Stimulated activated CD4-positive, alpha-beta T cell treated with anti-CD3 and anti-CD28 coated beads, Interleukin-4, amount 100 ng/mL, for 48 hours (primary cell): ENCODE measurements around the gene ODAD3.
"Not testable (repeated sequence)": the region's sequence is repeated elsewhere in the genome, so short reads cannot be mapped to it uniquely, and the experiment has no call there.

Source experiments
- DNase-seq, 2 donors: peaks; one replicate each; pipeline ENCODE4 v3.0.0-alpha.2; 2020; ENCODE audit warnings: low read depth in 2 of 2

Gene ODAD3

DNA sequence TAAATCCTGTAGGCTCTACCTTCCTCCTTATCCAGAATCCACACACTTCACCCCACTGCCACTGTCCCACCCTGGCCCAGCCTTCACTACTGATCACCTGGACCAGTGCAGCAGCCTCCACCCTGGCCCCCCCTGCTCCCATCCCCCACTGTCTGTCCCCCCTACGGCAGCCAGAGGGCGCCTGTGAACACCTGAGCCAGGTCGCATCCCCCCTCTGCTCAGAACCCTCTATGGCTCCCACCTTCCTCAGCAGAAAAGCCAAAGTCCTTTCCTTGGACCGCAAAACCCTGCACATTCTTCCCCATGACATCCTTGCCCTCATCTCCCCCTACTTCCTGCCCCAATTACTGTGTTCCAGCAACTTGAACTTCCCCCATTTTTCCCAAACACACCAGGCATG, 25.3 kb upstream of the ODAD3 start:
- DNase-seq, result no peak

DNA sequence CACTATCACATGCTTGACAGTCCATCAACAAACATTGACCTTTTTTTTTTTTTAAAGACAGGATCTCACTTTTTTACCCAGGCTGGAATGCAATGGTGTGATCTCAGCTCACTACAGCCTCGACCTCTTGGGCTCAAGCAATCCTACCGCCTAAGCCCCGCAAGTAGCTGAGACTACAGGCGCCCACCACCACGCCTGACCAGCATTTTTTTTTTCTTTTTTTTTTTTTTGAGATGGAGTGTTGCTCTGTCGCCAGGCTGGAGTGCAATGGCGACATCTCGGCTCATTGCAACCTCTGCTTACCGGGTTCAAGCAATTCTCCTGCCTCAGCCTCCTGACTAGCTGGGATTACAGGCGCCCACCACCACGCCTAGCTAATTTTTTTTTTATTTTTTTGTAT, 24.0 kb upstream of the ODAD3 start:
- DNase-seq, result not testable (repeated sequence)

- no peak for DNase-seq
Measured at GRCh38 chr19:11458236-11458900, 23.4 kb upstream of the ODAD3 start.

- no peak for DNase-seq
Measured at GRCh38 chr19:11457831-11458230, 22.9 kb upstream of the ODAD3 start.

- DNase-seq, result no peak
Measured at GRCh38 chr19:11457115-11457514, 22.2 kb upstream of the ODAD3 start.

DNA sequence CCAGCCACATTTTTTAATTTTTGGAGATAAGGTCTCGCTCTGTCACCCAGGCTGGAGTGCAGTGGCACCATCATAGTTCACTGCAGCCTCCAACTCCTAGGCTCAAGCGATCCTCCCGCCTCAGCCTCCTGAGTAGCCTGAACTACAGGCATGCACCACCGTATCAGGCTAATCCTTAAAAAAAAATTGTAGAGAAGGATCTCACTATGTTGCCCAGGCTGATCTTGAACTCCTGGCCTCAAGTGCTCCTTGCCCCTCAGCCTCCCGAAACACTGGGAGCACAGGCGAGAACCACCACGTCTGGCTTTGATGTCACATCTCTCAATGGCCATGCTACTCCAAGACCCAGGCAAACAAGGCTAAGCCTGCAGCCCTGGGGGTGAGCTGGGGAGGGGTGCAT, 21.7 kb upstream of the ODAD3 start:
- no peak for DNase-seq

GRCh38 chr19:11455233-11455554, 20.3 kb upstream of the ODAD3 start:
- not testable (repeated sequence) for DNase-seq

GRCh38 chr19:11453468-11454341, 18.8 kb upstream of the ODAD3 start:
- DNase-seq, result no peak

DNA sequence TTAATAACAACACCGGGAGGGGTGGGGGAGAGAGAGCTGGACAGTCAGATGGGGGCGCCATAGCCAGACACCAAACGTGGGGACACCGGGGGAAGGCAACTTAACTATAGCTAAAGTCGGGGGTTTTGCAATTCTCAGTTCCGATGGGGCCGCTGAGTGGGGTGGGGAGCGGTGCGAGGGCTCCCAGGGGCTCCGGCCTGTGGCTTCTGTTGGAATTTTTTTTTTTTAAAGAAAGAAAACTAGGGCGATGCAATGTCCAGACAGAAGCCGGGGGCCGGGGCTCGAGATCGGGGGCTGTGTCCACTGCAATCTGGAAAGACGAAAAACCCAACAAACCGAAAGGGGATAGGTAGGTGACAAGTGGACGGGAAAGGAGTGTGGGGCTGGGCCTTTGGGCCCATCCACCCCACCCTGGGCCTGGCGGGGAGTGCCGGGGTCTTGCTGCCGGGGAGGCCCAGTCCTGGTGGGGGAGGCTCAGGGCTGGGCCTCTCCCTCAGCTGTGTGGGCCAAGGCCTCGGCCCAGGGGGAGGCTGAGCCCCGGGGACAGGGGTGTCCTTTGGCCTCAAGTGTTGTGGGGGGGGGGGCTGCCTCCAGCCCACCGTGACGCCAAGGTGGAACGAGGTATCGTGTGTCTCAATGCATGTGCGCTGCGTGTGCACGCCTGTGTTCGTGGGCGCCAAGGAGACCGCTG, 17.8 kb upstream of the ODAD3 start:
- DNase-seq, result no peak

- no peak for DNase-seq
Measured at GRCh38 chr19:11451871-11452619, 17.1 kb upstream of the ODAD3 start.

DNA sequence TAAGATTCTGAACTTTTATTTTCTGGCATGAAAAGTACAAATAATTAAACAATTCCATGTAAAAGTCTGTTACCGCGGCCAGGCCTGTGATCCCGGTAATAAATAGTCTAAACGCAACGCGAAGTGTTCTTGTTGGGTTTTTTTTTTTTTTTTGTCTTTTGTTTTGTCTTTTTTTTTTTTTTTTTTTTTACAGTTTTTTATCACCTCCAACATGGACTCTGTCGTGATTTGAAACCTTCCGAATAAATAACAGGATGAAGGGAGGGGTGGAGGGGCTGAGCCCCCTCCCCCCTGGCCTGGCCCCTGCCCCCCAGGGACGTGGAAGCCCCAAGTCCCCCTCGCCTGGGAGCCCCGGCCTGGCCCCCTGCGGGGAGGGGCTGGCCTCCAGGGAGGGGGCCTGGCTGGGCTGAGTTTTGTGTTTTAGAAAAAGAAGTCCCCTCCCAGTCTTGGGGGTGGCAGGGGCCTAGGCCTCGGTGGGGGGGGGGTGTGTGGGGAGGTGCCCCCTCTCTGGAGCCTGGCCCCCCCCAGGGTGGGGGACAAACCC, 16.5 kb upstream of the ODAD3 start:
- DNase-seq, result no peak

- DNase-seq, result no peak
Measured at GRCh38 chr19:11450570-11451326, 15.8 kb upstream of the ODAD3 start.

DNA sequence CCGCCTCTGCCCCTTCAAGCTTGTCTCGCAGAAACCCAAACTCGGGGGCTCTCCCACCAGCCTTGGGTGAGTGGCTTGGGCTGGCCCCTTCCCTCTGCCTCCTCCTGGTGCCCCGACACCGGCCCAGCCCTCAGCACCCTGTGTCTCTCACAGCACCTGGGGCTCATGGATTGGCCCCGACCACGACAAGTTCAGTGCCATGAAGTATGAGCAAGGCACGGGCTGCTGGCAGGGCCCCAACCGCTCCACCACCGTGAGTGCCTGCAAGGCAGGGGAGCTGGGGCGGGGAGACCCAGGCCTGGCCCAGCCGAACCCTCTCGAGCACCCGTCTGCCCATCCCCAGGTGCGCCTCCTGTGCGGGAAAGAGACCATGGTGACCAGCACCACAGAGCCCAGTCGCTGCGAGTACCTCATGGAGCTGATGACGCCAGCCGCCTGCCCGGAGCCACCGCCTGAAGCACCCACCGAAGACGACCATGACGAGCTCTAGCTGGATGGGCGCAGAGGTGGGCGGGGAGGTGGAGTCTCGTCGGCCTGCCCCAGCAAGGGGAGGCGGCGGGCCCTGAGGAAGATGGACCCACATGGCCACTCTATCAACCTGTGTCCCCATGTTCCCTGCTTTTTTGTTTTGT, 14.1 kb upstream of the ODAD3 start:
- DNase-seq, result no peak

DNA sequence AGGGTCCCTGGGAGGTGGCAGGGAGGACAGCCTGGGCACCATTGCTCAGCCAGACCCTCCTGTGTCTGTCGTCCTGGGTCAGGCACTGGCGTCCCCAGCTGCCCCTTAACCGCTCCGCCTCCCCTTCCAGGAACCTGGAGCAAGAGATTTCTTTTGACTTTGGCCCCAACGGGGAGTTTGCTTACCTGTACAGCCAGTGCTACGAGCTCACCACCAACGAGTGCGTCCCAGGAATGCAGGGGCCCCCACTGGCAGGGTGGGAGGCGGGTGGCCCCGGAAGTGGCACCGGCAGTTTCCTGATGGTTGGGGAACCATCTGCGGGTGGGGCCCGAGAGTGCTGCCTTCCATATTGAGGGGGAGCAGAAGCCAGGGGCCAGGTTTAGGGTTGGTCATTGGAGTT, 13.5 kb upstream of the ODAD3 start:
- no peak for DNase-seq

- no peak for DNase-seq
Measured at GRCh38 chr19:11447347-11448262, 12.7 kb upstream of the ODAD3 start.

DNA sequence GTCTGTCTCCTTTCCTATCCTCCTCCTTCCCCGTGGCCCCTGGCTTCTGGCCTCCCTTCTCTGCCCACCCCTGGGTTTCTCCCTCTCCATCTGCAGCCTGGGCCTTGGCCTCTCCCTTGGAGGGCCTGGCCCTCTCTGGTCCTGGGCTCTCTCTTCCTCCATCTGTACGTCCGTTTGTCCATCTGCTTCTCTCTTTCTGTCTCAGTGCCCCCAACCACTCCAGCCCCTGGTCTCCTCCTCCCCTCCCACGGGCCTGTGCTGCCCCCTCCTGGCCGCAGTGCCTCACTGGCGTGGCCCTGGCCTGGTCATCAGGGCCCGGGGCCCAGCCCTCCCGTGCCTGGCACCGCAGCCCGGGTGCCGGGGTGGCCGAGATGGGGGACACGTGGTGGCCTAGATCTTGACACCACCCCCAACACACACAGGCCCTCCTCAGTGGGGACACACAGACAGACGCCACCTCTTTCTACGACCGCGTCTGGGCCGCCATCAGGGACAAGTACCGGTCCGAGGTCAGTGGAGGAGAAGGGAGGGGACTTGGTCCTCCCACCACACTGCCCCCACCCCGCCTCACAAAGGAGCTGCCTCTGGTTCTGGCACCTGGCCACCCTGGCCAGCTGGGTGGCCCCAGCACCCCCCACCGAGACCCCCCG, 11.9 kb upstream of the ODAD3 start:
- peak; percentile 16 to 40 for DNase-seq

DNA sequence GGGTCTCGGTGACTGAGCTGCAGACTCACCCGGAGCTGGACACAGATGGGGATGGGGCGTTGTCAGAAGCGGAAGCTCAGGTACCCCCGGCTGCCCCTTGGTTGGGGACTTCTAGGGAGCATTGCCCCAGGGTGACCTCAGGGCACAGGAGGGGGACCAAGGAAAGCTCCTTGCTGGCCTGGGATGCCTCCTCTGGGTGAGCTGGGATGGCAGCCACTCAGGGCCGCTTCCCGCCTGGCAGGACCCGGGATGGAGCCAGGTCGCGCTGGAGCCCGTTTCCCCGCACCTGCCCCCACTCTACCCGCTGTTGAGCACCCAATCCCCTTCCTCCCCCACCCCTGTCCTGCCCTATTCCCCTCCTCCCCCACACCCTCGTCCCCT, 11.3 kb upstream of the ODAD3 start:
- no peak for DNase-seq

- no peak for DNase-seq
Measured at GRCh38 chr19:11445141-11445540, 10.2 kb upstream of the ODAD3 start.

GRCh38 chr19:11444059-11444458, 9.1 kb upstream of the ODAD3 start:
- no peak for DNase-seq
